Activated B cell treated with CpG ODN at 0.5 μM for 24 hours (primary cell): ENCODE measurements around the gene ZSWIM4. TPM values are rescaled to one million over a fixed set of nuclear protein-coding genes. Genes with fewer than 3 reads are reported as not detected.

Experiments
- ATAC-seq: fragments of 200-7000 bp; cut with Tn5 transposase; one replicate; pipeline ENCODE4 v1.10.0; 2021; ENCODE audit warnings: low read depth, mild to moderate bottlenecking, moderate library complexity
- CTCF ChIA-PET: fragments of 350-600 bp; sonication (Branson Sonifier 250); formaldehyde crosslinking; loops from one replicate; lab custom pipeline; 2021; ENCODE audit warnings: antibody characterized with exemption; lab: Charles Lee
- POLR2A ChIA-PET: fragments of 350-600 bp; sonication (Branson Sonifier 250); formaldehyde crosslinking; loops from one replicate; lab custom pipeline; 2021; ENCODE audit warnings: antibody characterized with exemption; lab: Charles Lee
- DNase-seq: peaks from one replicate; pipeline ENCODE4 v3.0.0; 2022
- H3K27ac Mint-ChIP-seq: one replicate; pipeline ENCODE4 v1.8.0; 2020; ENCODE audit warnings: mixed read lengths
- H3K27me3 Mint-ChIP-seq: one replicate; pipeline ENCODE4 v1.8.0; 2021; ENCODE audit warnings: mixed read lengths
- H3K36me3 Mint-ChIP-seq: one replicate; pipeline ENCODE4 v1.8.0; 2021; ENCODE audit warnings: low read depth, mixed read lengths
- H3K4me1 Mint-ChIP-seq: one replicate; pipeline ENCODE4 v1.8.0; 2021; ENCODE audit warnings: mixed read lengths
- H3K4me3 Mint-ChIP-seq: one replicate; pipeline ENCODE4 v1.8.0; 2020; ENCODE audit warnings: mild to moderate bottlenecking, mixed read lengths
- H3K9me3 Mint-ChIP-seq: one replicate; pipeline ENCODE4 v1.8.0; 2020; ENCODE audit warnings: mixed read lengths
- CTCF ChIP-seq: fragments of 200-600 bp; IDR thresholded peaks from one replicate; pipeline ENCODE4 v1.8.0; 2022; ENCODE audit warnings: antibody characterized with exemption, mild to moderate bottlenecking
- intact Hi-C: fragments of 100-400 bp; cut with micrococcal nuclease; formaldehyde crosslinking; loops from one replicate; pipeline ENCODE4 v1.15.1; 2024
- total RNA-seq: library from RNA; stranded (reverse); gene quantifications from 2 replicates; pipeline ENCODE4 v1.2.3, GENCODE V29; 2022

Gene ZSWIM4
- total RNA-seq, 1 donor from 2014 or later = 11.2 TPM

GRCh38 chr19:13860679-13861391, 65.6 kb downstream of the ZSWIM4 start:
- no peaks in the 10 kb centered on the region for H3K9me3 Mint-ChIP-seq
- ChIA-PET CTCF (interaction anchor here (0.9 to 3.3 kb wide), 7 partner anchors 10 to 265 kb away, joined by 3 to 129 read pairs (median 18); partner anchors contain the start of gene C19orf53), POLR2A (interaction anchor here (0.6 to 4.1 kb wide), 13 partner anchors 9 to 226 kb away, joined by 3 to 61 read pairs (median 10); partner anchors contain the start of genes C19orf53 and ZSWIM4)
- TF ChIP-seq CTCF = no peak
- peak overlapping the region; percentile 80 for H3K27ac Mint-ChIP-seq
- DNase-seq = peak; percentile 13
- ATAC-seq = no peak
- H3K27me3 Mint-ChIP-seq = peaks cover 18% of the 10 kb centered on the region
- peaks cover 24% of the 10 kb centered on the region for H3K4me1 Mint-ChIP-seq
- no peaks in the 10 kb centered on the region for H3K36me3 Mint-ChIP-seq
- intact Hi-C loops = loop anchor here (1.0 to 5.0 kb wide), 5 partner anchors 22 to 884 kb away; no protein-coding TSS in a partner anchor
- H3K4me3 Mint-ChIP-seq = peak overlapping the region; percentile 91

GRCh38 chr19:13861392-13861713, 66.1 kb downstream of the ZSWIM4 start:
- ChIA-PET POLR2A (interaction anchor here (0.6 to 4.1 kb wide), 15 partner anchors 10 to 226 kb away, joined by 3 to 61 read pairs (median 14); partner anchors contain the start of genes C19orf53, MRI1 and ZSWIM4), CTCF (interaction anchor here (1.2 to 3.3 kb wide), 8 partner anchors 11 to 140 kb away, joined by 3 to 129 read pairs (median 13); partner anchors contain the start of gene C19orf53)
- intact Hi-C loops = loop anchor here (1.0 to 5.0 kb wide), 5 partner anchors 22 to 884 kb away; no protein-coding TSS in a partner anchor
- Mint-ChIP-seq H3K27me3 (peaks cover 21% of the 10 kb centered on the region), H3K4me1 (peaks cover 27% of the 10 kb centered on the region), H3K36me3 (no peaks in the 10 kb centered on the region), H3K27ac (peak overlapping the region; percentile 80), H3K9me3 (no peaks in the 10 kb centered on the region), H3K4me3 (peak overlapping the region; percentile 91)
- ATAC-seq = peak; percentile 19
- no peak for DNase-seq
- TF ChIP-seq CTCF = no peak

GRCh38 chr19:13861714-13862531, 66.7 kb downstream of the ZSWIM4 start:
- H3K36me3 Mint-ChIP-seq = no peaks in the 10 kb centered on the region
- intact Hi-C loops = loop anchor here (1.0 to 5.0 kb wide), 10 partner anchors 11 to 885 kb away; no protein-coding TSS in a partner anchor
- no peaks in the 10 kb centered on the region for H3K9me3 Mint-ChIP-seq
- peak overlapping the region; percentile 80 for H3K27ac Mint-ChIP-seq
- ChIA-PET CTCF (interaction anchor here (0.6 to 3.3 kb wide), 32 partner anchors 11 to 625 kb away, joined by 3 to 129 read pairs (median 4); partner anchors contain the start of genes C19orf53, MRI1 and ZSWIM4), POLR2A (interaction anchor here (0.6 to 4.1 kb wide), 18 partner anchors 10 to 828 kb away, joined by 3 to 61 read pairs (median 8); partner anchors contain the start of genes C19orf53, MRI1, PRKACA and ZNF333)
- H3K4me3 Mint-ChIP-seq = peak overlapping the region; percentile 91
- DNase-seq (peak; percentile 92), ATAC-seq (peak; percentile 82)
- TF ChIP-seq CTCF = peak; percentile 96
- peaks cover 26% of the 10 kb centered on the region for H3K27me3 Mint-ChIP-seq
- H3K4me1 Mint-ChIP-seq = peaks cover 28% of the 10 kb centered on the region

- CTCF ChIA-PET = interaction anchor here (0.8 to 3.3 kb wide), 3 partner anchors 79 to 266 kb away, joined by 3 to 129 read pairs (median 3); partner anchors contain the start of gene MRI1
- H3K27me3 Mint-ChIP-seq = peaks cover 31% of the 10 kb centered on the region
- peak overlapping the region; percentile 58 for H3K4me3 Mint-ChIP-seq
- H3K36me3 Mint-ChIP-seq = no peaks in the 10 kb centered on the region
- intact Hi-C loops = loop anchor here (5.0 kb wide), 3 partner anchors 132 to 887 kb away; no protein-coding TSS in a partner anchor
- TF ChIP-seq CTCF = no peak
- H3K4me1 Mint-ChIP-seq = peaks cover 28% of the 10 kb centered on the region
- DNase-seq (no peak), ATAC-seq (no peak)
- no peak overlapping the region for H3K27ac Mint-ChIP-seq
- H3K9me3 Mint-ChIP-seq = no peaks in the 10 kb centered on the region
- POLR2A ChIA-PET = interaction anchor here (0.6 to 4.1 kb wide), 5 partner anchors 18 to 90 kb away, joined by 3 to 61 read pairs (median 3); partner anchors contain the start of gene C19orf53
These were observed 68.9 kb downstream of the ZSWIM4 start for GRCh38 chr19:13864046-13864666.
